ENCODE measurements around the gene PMEPA1.

PMEPA1 gene

DNA sequence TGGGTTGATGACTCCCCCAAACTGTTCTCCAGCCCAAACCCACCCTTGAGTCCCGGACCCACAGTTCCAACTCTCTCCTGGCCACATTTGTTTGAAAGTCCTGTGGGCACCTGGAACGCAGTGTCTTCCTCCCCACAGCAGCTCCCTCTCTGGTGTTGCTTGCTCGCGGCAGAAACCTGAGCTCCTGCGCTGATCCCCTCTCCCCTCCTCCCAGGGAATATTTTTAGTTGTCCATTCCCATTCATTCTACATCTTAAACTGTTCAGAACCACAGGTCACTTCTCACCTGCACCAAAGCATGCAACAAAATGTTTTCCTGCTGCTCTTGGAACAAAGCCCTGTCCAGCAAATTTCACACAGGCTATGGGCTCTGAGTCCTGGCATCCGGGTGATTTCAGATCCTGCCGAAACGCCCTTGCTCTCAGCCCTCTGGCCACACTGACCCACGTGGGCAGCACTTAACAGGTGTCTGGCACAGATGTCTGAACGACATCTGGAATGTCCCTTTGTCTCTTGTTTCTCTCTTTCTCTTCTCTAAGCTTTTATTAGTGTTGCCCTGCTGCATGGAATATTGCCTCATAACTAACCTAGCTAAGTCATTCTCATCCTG lies 27.0 kb upstream of the PMEPA1 start:
- DNase-seq: no peak

DNA sequence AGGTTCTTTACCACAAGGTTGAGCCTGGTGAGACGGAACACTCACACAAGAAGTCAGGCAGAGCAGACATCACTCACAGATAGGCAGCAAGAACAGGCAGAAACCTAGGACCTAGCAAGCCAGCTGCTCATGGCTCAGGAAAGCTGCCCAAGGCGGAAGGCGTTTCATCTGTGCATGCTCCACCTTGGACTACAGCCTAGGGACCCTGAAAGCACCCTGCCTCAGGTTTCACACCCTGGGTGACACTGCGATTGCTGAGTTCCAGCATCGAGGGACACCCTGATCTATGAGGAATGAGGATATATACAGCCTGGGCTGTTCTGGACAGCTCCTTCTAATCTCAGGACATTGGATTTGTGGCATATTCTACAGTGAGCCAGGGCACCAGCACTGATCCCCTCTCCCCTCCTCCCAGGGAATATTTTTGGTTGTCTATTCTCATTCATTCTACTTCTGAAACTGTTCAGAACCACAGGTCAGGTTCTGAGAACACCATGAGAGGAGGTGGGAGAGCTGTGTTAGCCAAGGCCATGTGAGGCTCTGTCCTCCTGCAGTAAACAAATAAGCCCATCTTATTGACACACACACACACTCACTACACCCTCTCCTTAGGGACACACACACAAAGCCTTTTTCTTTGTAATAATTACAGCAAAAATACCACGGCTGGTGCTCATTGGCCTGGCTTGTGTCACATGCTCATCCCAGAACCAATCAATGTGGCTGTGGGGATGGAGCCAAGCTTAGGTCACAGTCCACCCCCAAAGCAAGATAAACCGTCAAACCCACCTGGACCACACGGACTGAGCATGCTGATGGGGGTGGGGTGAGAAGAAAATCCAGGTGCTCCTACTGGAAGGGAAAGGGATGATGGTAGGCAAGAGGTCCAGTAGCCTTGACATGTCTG lies 26.3 kb upstream of the PMEPA1 start:
- no peak for DNase-seq

- no peak for DNase-seq
These were observed 24.9 kb upstream of the PMEPA1 start for GRCh38 chr20:57734754-57735153.

DNA sequence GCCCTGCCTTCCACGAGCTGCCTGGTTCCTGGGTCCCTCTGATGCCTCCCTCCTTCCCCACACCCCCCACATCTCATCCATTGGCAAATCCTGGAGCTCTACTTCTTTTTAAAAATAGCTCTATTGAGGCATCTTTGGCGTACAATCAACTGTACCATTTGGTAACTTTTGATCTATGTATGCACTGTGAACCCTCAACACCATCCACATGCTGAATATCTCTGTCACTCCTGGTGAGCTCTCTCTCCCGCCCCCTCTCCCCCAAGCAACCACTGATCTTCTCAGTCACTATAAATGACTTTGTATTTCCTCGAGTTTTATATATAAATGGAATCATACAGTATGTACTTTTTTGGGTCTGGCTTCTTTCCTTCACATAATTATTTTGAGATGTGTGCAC lies 22.4 kb upstream of the PMEPA1 start:
- no peak for DNase-seq

GRCh38 chr20:57728762-57729161 lies 18.9 kb upstream of the PMEPA1 start:
- no peak for DNase-seq

- DNase-seq: no peak
These were observed 18.0 kb upstream of the PMEPA1 start for GRCh38 chr20:57727863-57728262.

- no peak for DNase-seq
These were observed 15.8 kb upstream of the PMEPA1 start for GRCh38 chr20:57725636-57726035.

GRCh38 chr20:57724610-57725405 lies 15.0 kb upstream of the PMEPA1 start:
- no peak for DNase-seq

DNA sequence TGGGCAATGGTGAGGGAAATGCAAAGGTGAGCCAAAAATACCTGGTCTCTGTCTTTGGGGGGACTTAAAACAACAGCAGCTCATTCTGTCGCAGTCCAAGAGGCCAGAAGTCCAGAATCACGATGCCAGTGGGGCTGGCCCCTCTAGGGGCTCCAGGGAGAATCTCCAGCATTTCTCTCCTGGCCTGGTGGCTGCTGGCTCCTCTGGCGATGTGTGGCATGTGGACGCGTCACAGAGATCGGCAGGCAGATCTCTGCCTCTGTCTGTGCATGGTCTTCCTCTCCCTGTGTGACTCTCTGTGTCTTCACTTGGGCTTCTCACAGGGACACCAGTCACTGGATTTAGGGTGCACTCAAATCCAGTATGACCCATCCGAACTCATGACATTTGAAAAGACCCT lies 14.0 kb upstream of the PMEPA1 start:
- no peak for DNase-seq

DNA sequence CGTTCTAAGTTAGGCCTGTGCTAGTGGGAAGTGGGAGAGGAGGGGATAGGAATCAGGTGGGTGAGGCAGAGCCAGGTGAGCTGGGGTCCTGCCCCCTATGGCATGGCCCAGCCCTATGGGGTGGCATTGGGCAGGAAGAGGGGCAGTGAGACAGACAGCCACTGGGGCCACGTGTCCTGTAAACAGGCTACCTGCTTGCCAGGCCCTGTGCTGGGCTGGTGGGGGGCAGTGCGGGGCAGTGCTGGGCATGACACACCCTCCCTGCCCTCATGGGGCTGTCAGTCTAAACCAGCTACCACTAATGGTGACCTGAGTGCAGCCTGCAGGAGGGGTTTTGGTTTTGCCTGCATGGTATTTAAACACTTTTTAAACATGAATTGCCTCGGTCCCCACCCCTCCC lies 10.1 kb upstream of the PMEPA1 start:
- DNase-seq: no peak

- DNase-seq: peak; percentile 93
These were observed 8.7 kb upstream of the PMEPA1 start for GRCh38 chr20:57718490-57719009.

GRCh38 chr20:57717797-57718196 lies 8.0 kb upstream of the PMEPA1 start:
- peak; percentile 39 for DNase-seq

DNA sequence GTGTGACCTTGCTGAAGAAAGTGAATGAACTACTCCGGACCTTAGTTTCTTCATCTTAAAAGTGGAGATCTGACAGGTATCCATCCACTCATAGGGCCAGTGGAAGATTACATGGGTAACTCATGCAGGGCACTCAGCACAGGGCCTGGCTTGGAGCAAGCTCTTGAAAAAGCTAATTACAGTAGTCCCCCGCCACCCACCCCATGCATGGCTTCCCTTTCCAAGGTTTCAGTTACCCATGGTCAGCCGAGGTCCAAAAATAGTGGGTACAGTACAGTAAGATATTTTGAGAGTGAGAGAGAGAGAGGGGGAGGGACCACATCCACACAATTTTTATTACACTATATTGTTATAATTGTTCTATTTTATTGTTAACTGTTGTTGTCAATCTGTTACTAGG lies 7.1 kb upstream of the PMEPA1 start:
- no peak for DNase-seq

DNA sequence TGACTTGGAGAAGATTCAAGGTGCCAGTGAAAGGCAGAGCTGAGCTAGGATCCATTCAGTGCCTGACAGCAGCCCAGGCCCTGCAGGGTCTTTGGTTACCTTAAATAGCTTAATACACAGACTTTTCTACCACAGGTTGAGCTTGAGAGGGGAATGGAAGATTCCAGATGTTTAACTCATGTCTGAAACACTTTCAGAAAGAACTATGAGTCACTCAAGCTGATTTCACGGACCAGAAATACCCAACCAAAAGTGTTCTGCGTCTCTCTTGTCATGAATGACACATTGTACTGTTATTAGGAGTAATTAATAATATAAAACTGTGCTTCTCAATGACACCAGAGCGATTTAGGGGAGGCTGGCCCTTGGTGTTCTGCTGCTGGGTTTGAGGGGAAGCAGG lies 6.4 kb upstream of the PMEPA1 start:
- DNase-seq: no peak

- DNase-seq: no peak
These were observed 5.6 kb upstream of the PMEPA1 start for GRCh38 chr20:57715268-57715904.

GRCh38 chr20:57714409-57715267 lies 4.8 kb upstream of the PMEPA1 start:
- no peak for DNase-seq

- DNase-seq: no peak
These were observed 4.1 kb upstream of the PMEPA1 start for GRCh38 chr20:57713951-57714350.

- DNase-seq: no peak
These were observed 3.7 kb upstream of the PMEPA1 start for GRCh38 chr20:57713505-57713903.

GRCh38 chr20:57712851-57713504 lies 3.2 kb upstream of the PMEPA1 start:
- DNase-seq: no peak

DNA sequence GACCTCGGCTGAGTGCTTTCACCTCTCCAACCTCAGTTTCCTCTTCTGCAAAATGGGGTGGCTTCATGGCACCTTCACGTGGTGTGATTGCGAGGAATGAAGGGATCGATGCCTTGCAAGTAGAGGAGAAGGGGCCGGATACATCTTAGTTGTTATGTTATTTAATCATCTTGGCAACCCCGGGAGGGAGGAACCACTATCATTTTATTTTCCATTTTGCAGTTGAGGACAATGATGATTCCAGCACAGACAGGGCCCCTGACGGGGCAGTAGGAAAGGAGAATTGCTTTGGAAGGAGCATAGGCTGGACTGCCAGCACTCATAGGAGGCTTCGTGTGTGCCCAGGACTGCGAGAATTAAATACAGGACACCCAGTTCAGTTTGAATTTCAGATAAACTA lies 2.5 kb upstream of the PMEPA1 start:
- DNase-seq: no peak

GRCh38 chr20:57711826-57712225 lies 2.0 kb upstream of the PMEPA1 start:
- no peak for DNase-seq

All from DMS79 treated with DMSO at 0.1 percent for 48 hours (cell line).